Neutrophil (primary cell): ENCODE results near the gene HERPUD1.
"Not testable (repeated sequence)": the region's sequence is repeated elsewhere in the genome, so short reads cannot be mapped to it uniquely, and the experiment has no call there.

Experiments
- H3K27ac ChIP-seq: fragments of 200-600 bp; sonication (generic); 2 replicates; pipeline ENCODE4 v1.5.1; 2016; ENCODE audit warnings: mild to moderate bottlenecking, moderate library complexity
- H3K27me3 ChIP-seq: fragments of 200-600 bp; sonication (generic); 2 replicates; pipeline ENCODE4 v1.6.0; 2016; ENCODE audit warnings: mild to moderate bottlenecking
- H3K36me3 ChIP-seq: fragments of 200-600 bp; sonication (generic); 2 replicates; pipeline ENCODE4 v1.5.1; 2017
- H3K4me1 ChIP-seq, 2 experiments: fragments of 200-600 bp in 1 of 2; sonication (generic) in 1 of 2; 1 replicate in 1 of 2; 2 replicates in 1 of 2; pipeline versions ENCODE4 v1.5.1 to v1.6.1; 2013 to 2016; ENCODE audit warnings: low read depth in 1 of 2, low read length in 1 of 2, mild to moderate bottlenecking in 1 of 2, moderate library complexity in 1 of 2; ENCODE audit not compliant: control insufficient read depth in 1 of 2, insufficient read depth in 1 of 2
- H3K4me3 ChIP-seq, 2 experiments: fragments of 200-600 bp in 1 of 2; sonication (generic) in 1 of 2; 1 replicate in 1 of 2; 2 replicates in 1 of 2; pipeline ENCODE4 v1.5.1; 2013 to 2016; ENCODE audit warnings: low read depth in 1 of 2, low read length in 1 of 2, mild to moderate bottlenecking in 1 of 2, moderate library complexity in 1 of 2
- H3K9me3 ChIP-seq: fragments of 200-600 bp; sonication (generic); 2 replicates; pipeline ENCODE4 v1.5.1; 2016
- TF ChIP-seq, protein P1 (sequence below): fragments of 200-600 bp; sonication (generic); IDR thresholded peaks from 2 replicates; pipeline ENCODE4 v1.5.1; 2016; ENCODE audit warnings: antibody characterized with exemption

The HERPUD1 gene

DNA sequence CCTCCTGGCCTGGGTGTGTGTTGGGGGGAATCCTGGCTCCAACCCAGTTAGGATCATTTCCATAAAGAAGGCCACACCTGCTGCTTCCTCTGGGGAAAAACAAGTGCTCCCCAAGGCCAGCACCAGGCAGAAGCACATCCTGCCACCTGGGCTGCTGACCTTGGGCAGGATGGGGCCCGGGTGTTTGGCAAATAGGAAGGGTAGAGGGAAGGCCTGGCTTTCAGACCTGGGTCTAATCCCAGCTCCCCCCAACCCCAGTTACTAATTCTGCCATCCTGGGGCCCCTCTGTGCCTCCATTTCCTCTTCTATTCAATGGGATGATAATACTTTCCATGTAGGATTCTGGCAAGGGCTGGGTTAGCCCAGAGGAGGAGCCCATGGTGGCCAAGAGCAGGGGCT is 54.4 kb downstream of the HERPUD1 start:
- Histone ChIP-seq H3K4me1 (peaks cover 30 to 32% of the 10 kb centered on the region in 2 experiments), H3K27me3 (no peaks in the 10 kb centered on the region), H3K27ac (no peak overlapping the region), H3K4me3 (no peak overlapping the region), H3K36me3 (no peaks in the 10 kb centered on the region), H3K9me3 (no peaks in the 10 kb centered on the region)
- TF ChIP-seq, protein P1, sequence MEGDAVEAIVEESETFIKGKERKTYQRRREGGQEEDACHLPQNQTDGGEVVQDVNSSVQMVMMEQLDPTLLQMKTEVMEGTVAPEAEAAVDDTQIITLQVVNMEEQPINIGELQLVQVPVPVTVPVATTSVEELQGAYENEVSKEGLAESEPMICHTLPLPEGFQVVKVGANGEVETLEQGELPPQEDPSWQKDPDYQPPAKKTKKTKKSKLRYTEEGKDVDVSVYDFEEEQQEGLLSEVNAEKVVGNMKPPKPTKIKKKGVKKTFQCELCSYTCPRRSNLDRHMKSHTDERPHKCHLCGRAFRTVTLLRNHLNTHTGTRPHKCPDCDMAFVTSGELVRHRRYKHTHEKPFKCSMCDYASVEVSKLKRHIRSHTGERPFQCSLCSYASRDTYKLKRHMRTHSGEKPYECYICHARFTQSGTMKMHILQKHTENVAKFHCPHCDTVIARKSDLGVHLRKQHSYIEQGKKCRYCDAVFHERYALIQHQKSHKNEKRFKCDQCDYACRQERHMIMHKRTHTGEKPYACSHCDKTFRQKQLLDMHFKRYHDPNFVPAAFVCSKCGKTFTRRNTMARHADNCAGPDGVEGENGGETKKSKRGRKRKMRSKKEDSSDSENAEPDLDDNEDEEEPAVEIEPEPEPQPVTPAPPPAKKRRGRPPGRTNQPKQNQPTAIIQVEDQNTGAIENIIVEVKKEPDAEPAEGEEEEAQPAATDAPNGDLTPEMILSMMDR, result no peak

DNA sequence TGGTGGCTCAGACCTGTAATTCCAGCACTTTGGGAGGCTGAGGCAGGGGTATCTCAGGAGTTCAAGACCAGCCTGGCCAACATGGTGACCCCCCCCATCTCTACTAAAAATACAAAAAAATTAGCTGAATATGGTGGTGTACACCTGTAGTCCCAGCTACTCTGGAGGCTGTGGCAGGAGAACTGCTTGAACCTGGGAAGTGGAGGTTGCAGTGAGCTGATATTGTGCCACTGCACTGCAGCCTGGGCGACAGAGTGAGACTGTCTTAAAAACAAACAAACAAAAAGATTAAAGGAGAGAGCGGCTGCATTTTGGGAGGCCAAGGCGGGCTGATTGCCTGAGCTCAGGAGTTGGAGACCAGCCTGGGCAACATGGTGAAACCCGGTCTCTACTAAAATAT is 55.0 kb downstream of the HERPUD1 start:
- H3K9me3 ChIP-seq, H3K4me3 ChIP-seq, H3K36me3 ChIP-seq, H3K27me3 ChIP-seq, H3K27ac ChIP-seq: not testable (repeated sequence)
- peaks cover 30 to 35% of the 10 kb centered on the region in 2 experiments for H3K4me1 ChIP-seq

DNA sequence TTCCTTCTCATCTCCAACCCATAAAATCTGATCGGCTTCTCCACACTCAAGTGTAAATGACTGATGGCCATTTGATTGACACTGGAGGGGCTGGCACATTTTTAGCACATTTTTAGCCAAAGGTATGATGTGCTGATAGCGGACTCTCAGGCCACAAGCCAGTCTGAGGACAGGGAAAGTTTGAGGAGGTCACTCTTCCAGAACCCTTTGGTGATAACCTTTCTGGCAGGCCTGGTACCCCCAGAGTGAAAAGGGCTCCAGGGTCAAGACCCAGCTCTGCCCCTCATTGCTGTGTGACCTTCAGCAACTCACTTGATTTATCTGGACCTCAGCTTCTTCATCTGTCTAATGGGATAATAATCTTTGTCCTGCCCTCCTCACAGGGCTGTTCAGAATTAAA is 55.8 kb downstream of the HERPUD1 start:
- TF ChIP-seq, protein P1, result no peak
- peaks cover 30 to 43% of the 10 kb centered on the region in 2 experiments for H3K4me1 ChIP-seq
- H3K9me3 ChIP-seq, result no peaks in the 10 kb centered on the region
- H3K36me3 ChIP-seq, result no peaks in the 10 kb centered on the region
- no peaks in the 10 kb centered on the region for H3K27me3 ChIP-seq
- H3K27ac ChIP-seq, result no peak overlapping the region
- peak overlapping the region in 1 of 2 experiments; percentile 87 for H3K4me3 ChIP-seq

DNA sequence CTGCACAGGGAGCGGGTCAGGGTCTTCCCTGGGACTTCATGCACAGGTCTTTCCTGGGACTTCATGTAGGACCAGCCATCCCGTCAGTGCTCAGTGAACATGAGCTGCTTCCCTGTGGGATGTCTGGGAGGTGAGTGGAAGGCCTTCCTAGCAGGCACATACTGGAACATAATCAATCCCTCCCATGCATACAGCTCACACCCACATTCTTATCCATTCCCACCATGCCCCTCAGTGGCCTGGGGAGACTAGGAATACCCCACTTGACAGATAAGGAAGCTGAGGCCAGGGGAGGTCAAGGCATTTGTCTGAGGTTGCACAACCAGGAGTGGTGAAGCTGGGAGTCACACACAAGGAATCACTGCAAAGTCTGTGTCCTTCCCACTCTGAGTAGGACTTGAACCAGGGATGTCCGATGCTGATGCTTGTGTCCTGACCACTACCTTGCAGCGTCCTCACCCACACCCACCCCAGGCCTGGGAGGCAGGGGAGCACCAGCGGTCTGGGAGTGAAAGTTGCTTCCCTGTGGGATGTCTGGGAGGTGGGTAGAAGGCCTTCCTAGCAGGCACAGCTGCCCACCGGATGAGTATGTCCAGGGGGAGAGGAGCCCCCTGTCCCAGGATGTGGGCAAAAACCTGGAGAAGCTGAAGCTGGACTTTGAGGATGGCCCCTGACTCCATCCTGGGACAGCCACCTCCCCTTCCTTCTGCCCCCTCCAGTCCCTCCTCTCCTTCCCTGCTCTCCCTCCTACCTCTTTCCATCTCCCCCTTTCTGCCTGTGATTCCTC is 56.4 kb downstream of the HERPUD1 start:
- peak overlapping the region; percentile 87 for H3K4me3 ChIP-seq
- TF ChIP-seq, protein P1, result no peak
- peaks cover 30 to 48% of the 10 kb centered on the region in 2 experiments for H3K4me1 ChIP-seq
- H3K27ac ChIP-seq, result peak overlapping the region; percentile 88
- H3K27me3 ChIP-seq, result no peaks in the 10 kb centered on the region
- no peaks in the 10 kb centered on the region for H3K9me3 ChIP-seq
- H3K36me3 ChIP-seq, result no peaks in the 10 kb centered on the region

DNA sequence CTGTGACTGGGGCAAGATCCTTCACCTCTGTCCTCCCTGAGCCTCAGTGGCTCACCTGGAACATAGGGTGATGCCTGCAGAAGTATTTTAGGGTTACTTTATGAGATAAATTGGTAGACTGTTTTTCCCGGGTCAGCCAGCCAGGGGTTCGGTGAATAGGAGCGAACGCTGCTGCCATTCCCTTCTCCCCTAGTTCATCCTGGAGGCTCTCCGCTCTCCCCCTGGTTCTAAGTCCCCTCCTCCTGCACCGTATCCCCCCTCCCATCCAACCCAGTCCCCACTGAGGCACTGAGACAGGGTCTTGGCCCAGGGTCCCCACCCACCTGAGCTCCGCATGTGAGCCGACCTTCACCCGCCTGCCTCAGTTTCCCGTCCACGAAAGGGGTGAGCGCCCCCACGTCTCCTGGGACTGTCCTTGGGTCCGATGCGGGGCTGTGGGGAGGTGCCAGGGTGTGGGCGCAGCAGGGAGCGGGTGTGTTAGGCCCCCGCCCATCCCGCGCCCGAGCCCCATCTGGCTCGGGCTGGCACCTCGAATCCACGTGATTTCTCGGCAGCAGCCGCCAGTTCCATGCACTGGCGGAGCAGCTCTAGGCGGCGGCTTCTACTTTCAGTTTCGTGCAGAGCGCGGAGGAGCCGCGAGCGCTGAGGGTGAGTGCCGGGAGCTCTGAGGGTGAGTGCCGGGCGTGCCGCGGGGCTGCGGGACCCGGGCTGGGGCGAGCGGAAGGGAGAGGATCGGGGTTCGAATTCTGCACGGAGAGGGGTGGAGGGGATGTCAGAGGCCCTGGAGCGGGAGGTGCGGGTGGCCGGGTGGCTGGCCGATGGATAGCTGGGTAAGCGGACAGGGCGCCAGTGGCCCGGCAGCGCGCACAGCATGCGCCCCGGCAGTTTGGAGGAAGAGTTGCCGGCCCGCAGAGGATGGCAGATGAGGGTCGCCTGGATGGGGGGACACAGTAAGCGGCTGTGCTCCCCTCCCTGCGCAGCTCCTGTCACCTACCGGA is 57.3 kb downstream of the HERPUD1 start, which contains the start of gene NLRC5:
Gene NLRC5 (plus strand): TSS at position 610 of the 998 bp plus-strand sequence. CDS start 31,156 bp downstream, outside the sequence.
- Histone ChIP-seq H3K4me3 (peak within 1 kb of the TSS; percentile 87), H3K4me1 (peaks cover 32 to 57% of the 10 kb centered on the region in 2 experiments), H3K27me3 (no peaks in the 10 kb centered on the region), H3K36me3 (no peaks in the 10 kb centered on the region), H3K9me3 (no peaks in the 10 kb centered on the region), H3K27ac (peak within 1 kb of the TSS; percentile 88)
- TF ChIP-seq, protein P1, result no peak
